GM19467 (cell line): ENCODE results near the gene MEN1.

Experiments
- ATAC-seq: cut with Tn5 transposase; IDR thresholded peaks from one replicate; pipeline ENCODE4 v1.9.1; 2021; ENCODE audit warnings: mild to moderate bottlenecking, moderate library complexity; ENCODE audit not compliant: unreplicated experiment

The MEN1 gene

GRCh38 chr11:64803158-64803845 is 7.0 kb downstream of the MEN1 start, which contains the start of gene MAP4K2:
MAP4K2 (minus strand) TSS chr11:64803214; CDS start chr11:64803149, 65 bp downstream.
- ATAC-seq: peak; percentile 53

- ATAC-seq: peak; percentile 8
Observed at GRCh38 chr11:64802370-64803157, 7.8 kb downstream of the MEN1 start.

- ATAC-seq: no peak
Observed at GRCh38 chr11:64801561-64802369, 8.6 kb downstream of the MEN1 start.

- no peak for ATAC-seq
Observed at GRCh38 chr11:64801158-64801464, 9.2 kb downstream of the MEN1 start.

- ATAC-seq: no peak
Observed at GRCh38 chr11:64800303-64801157, 9.8 kb downstream of the MEN1 start.

- ATAC-seq: no peak
Observed at GRCh38 chr11:64799623-64800302, 10.6 kb downstream of the MEN1 start.

GRCh38 chr11:64799256-64799622 is 11.1 kb downstream of the MEN1 start:
- ATAC-seq: no peak

GRCh38 chr11:64796757-64797541 is 13.4 kb downstream of the MEN1 start:
- ATAC-seq: no peak

GRCh38 chr11:64796047-64796756 is 14.1 kb downstream of the MEN1 start:
- no peak for ATAC-seq

- no peak for ATAC-seq
Observed at GRCh38 chr11:64794526-64794925, 15.8 kb downstream of the MEN1 start.

GRCh38 chr11:64793271-64794160 is 16.8 kb downstream of the MEN1 start:
- ATAC-seq: no peak

- no peak for ATAC-seq
Observed at GRCh38 chr11:64792482-64792881, 17.9 kb downstream of the MEN1 start.

GRCh38 chr11:64791781-64792291 is 18.5 kb downstream of the MEN1 start:
- no peak for ATAC-seq

- ATAC-seq: no peak
Observed at GRCh38 chr11:64790205-64791095, 19.9 kb downstream of the MEN1 start.

GRCh38 chr11:64789331-64790204 is 20.8 kb downstream of the MEN1 start:
- no peak for ATAC-seq
